ENCODE results near the gene FAM186B.

FAM186B gene

GRCh38 chr12:49537752-49538509 is 67.5 kb downstream of the FAM186B start:
- DNase-seq (ENCODE audit: low read depth), result no peak
